ENCODE results near the gene OCEL1.

OCEL1 gene

GRCh38 chr19:17210296-17210695 is 15.7 kb upstream of the OCEL1 start:
- DNase-seq (ENCODE audit: low read depth), result no peak

- no peak for DNase-seq (ENCODE audit: low read depth)
Observed at GRCh38 chr19:17211547-17212446, 14.2 kb upstream of the OCEL1 start.

- DNase-seq (ENCODE audit: low read depth), result no peak
Observed at GRCh38 chr19:17213334-17213733, 12.7 kb upstream of the OCEL1 start.

GRCh38 chr19:17214508-17215126 is 11.4 kb upstream of the OCEL1 start:
- DNase-seq (ENCODE audit: low read depth), result no peak

- DNase-seq (ENCODE audit: low read depth), result peak; percentile 74
Observed at GRCh38 chr19:17215127-17215971, 10.7 kb upstream of the OCEL1 start, which contains the start of gene USE1. Gene USE1, plus strand, starts transcription at chr19:17215357. Its CDS starts 49 bp downstream, at chr19:17215406.

GRCh38 chr19:17216058-17216670 is 9.9 kb upstream of the OCEL1 start:
- DNase-seq (ENCODE audit: low read depth), result no peak

- no peak for DNase-seq (ENCODE audit: low read depth)
Observed at GRCh38 chr19:17219286-17219685, 6.7 kb upstream of the OCEL1 start.

- DNase-seq (ENCODE audit: low read depth), result peak; percentile 29
Observed at GRCh38 chr19:17220207-17220758, 5.7 kb upstream of the OCEL1 start.

GRCh38 chr19:17225053-17225452 is 973 bp upstream of the OCEL1 start:
- no peak for DNase-seq (ENCODE audit: low read depth)

GRCh38 chr19:17227798-17228367 is 1.9 kb downstream of the OCEL1 start:
- DNase-seq (ENCODE audit: low read depth), result no peak

- DNase-seq (ENCODE audit: low read depth), result no peak
Observed at GRCh38 chr19:17229890-17230289, 3.9 kb downstream of the OCEL1 start.

- no peak for DNase-seq (ENCODE audit: low read depth)
Observed at GRCh38 chr19:17232258-17232657, 6.2 kb downstream of the OCEL1 start.

GRCh38 chr19:17234911-17235299 is 8.9 kb downstream of the OCEL1 start:
- no peak for DNase-seq (ENCODE audit: low read depth)

- DNase-seq (ENCODE audit: low read depth), result no peak
Observed at GRCh38 chr19:17235300-17235970, 9.4 kb downstream of the OCEL1 start.

GRCh38 chr19:17235971-17236777 is 10.1 kb downstream of the OCEL1 start:
- DNase-seq (ENCODE audit: low read depth), result no peak

GRCh38 chr19:17236811-17237543 is 11.0 kb downstream of the OCEL1 start:
- DNase-seq (ENCODE audit: low read depth), result no peak

- no peak for DNase-seq (ENCODE audit: low read depth)
Observed at GRCh38 chr19:17237747-17238706, 12.0 kb downstream of the OCEL1 start.

Measured in HS-27A (cell line).